GM21381 (cell line): ENCODE data around the gene RTKN2.
A peak's percentile ranks its signal among the peaks of the same experiment; 100 is the strongest.
"Not testable (repeated sequence)": the region's sequence is repeated elsewhere in the genome, so short reads cannot be mapped to it uniquely, and the experiment has no call there.

Experiments used
- ATAC-seq: cut with Tn5 transposase; IDR thresholded peaks from one replicate; pipeline ENCODE4 v1.9.1; 2021; ENCODE audit warnings: mild to moderate bottlenecking, moderate library complexity; ENCODE audit not compliant: unreplicated experiment

The RTKN2 gene, protein sequence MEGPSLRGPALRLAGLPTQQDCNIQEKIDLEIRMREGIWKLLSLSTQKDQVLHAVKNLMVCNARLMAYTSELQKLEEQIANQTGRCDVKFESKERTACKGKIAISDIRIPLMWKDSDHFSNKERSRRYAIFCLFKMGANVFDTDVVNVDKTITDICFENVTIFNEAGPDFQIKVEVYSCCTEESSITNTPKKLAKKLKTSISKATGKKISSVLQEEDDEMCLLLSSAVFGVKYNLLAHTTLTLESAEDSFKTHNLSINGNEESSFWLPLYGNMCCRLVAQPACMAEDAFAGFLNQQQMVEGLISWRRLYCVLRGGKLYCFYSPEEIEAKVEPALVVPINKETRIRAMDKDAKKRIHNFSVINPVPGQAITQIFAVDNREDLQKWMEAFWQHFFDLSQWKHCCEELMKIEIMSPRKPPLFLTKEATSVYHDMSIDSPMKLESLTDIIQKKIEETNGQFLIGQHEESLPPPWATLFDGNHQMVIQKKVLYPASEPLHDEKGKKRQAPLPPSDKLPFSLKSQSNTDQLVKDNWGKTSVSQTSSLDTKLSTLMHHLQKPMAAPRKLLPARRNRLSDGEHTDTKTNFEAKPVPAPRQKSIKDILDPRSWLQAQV

DNA sequence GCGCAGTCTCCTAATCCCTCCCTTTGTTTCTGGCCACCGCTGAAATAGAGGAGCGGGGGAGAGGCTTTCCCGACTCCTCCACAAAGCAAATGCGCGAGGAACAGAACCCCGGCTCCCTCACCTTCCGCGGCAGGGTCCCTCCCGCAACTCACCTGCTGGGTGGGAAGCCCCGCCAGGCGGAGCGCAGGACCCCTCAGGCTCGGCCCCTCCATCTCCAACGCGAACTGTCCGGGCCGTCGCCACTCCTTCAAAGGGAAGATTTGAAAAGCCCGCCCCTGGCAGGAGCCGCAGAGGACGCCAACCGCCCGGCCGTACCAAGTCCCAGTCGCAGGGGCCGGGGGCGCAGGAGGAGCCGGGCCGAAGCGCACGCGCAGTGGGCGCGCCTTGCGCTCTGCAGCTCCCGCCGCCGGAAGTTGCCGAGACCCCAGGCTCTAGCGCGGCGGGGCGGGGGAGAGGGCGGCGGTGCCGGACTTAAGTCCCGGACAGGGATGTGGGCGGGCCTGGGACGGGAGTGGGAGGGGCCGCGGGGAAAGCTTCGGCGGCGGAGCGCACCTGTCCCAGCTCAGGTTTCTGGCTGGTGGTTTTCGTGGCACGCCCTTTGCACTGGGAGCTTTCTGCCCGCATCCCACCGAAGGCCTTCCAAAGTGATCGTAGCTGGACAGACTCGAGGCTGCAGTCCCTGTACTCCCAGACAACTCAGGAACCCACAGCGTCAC is at the start of gene RTKN2:
TSS of gene RTKN2 (minus strand) at position 446 of the 716 bp plus-strand sequence. CDS start at position 212, 234 bp downstream.
- peak; percentile 75 for ATAC-seq

GRCh38 chr10:62317257-62317656 is 48.6 kb upstream of the RTKN2 start:
- ATAC-seq, result no peak

- no peak for ATAC-seq
Measured at GRCh38 chr10:62309254-62309653, 40.6 kb upstream of the RTKN2 start.

- no peak for ATAC-seq
Measured at GRCh38 chr10:62308101-62308500, 39.5 kb upstream of the RTKN2 start.

DNA sequence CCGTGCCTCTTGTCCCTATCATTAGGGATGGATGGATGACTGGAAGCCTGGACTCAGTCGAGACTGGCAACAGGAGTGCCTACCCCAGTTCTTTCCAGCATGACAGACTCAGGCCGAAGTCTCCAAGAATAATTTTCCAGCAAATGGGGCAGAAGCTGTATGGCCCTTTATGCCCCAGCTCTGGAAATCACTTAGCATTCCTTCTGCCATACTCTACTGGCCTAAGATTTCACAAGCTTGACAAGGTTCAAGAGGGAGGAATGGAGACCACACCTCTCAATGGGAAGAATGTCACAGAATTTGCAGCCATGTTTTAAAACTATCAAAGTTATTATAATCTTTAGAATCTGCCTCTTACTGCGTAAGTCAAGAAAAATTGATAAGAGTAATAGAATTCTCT is 39.0 kb upstream of the RTKN2 start:
- ATAC-seq, result no peak

GRCh38 chr10:62306663-62307062 is 38.0 kb upstream of the RTKN2 start:
- no peak for ATAC-seq

- no peak for ATAC-seq
Measured at GRCh38 chr10:62305813-62306212, 37.2 kb upstream of the RTKN2 start.

DNA sequence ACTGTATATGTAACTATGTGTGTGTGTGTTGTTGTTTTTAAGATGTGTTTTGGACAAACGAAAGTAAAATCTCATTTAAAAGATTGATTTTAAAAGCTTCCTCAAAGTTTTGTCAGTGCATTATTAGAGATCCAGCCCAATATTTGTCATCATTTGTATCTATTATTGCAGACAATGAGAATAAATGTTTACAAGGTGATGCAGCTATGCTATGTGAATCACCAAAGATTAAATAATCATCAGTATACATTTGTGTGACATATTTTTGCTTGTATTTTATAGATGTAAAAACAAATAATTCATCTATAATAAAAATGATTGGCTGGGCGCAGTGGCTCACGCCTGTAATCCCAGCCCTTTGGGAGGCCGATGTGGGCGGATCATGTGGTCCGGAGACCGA is 35.3 kb upstream of the RTKN2 start:
- no peak for ATAC-seq

DNA sequence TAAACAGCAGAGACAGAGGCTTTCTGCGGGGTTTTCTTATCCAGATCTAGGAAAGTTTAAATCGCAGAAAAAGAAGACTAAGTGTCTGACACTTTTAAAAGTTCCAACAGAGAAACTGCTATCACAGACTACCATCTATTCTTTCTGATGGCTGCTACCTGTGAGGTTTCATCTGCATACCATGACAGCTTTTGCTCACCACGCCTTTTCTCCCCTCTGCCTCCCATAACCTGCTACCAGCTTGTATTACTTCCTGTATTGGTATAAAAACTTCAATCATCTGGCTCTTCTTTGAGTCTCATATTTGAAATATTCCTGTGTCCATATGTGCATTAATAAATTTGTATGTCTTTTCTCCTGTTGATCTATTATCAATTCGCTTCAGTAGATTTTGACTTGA is 34.1 kb upstream of the RTKN2 start:
- ATAC-seq, result no peak

DNA sequence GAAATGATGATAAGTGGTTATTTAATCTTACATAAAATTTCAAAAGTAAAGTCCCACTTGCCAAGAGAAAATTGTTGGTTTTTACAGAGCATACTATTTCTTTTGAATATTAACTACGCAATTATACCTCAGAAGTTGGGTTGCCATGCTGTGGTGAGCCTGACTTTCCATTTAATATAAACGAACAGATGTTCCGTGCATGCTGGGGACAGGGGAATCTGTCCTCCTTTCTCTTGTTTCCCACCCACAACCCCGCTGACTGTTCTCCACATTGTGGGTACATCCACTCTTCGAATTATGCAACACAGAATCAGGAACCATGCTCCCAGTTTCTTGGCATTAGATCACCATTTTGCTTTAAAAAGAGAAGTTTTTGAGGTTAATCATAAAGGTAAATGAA is 29.2 kb upstream of the RTKN2 start:
- no peak for ATAC-seq

- ATAC-seq, result no peak
Measured at GRCh38 chr10:62284221-62284620, 15.6 kb upstream of the RTKN2 start.

DNA sequence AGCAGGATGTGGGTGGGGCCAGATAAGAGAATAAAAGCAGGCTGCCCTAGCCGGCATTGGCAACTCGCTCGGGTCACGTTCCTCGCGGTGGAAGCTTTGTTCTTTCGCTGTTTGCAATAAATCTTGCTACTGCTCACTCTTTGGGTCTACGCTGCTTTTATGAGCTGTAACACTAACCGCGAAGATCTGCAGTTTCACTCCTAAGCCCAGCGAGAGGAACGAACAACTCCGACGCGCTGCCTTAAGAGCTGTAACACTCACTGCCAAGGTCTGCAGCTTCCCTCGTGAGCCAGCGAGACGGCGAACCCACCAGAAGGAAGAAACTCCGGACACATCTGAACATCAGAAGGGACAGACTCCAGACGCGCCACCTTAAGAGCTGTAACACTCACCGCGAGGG is 12.7 kb upstream of the RTKN2 start:
- ATAC-seq, result not testable (repeated sequence)

GRCh38 chr10:62280392-62280791 is 11.7 kb upstream of the RTKN2 start:
- ATAC-seq, result not testable (repeated sequence)

DNA sequence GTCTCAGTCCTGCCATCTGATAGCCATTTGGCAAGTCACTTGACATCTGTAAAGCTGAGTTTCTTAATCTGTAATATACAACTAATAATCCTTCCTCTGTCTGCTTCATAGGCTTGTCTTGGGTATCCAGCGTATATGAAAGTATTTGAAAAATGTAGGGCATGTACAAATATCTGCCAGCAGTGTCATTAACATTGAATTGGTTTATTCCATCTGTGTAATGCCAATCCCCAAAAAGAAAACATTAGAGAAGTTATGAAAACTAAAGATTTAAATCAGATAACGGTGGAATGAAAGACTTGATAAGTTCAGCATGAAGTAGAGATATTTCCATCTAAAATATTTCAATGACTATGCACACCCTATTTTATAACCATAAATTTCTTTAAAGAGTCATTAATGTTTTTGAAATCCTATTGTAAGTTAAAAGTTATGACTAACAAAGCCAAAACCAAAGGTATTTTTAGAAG is 9.8 kb upstream of the RTKN2 start:
- ATAC-seq, result no peak

- ATAC-seq, result no peak
Measured at GRCh38 chr10:62277971-62278370, 9.3 kb upstream of the RTKN2 start.

- ATAC-seq, result no peak
Measured at GRCh38 chr10:62270020-62270419, 1.4 kb upstream of the RTKN2 start.

GRCh38 chr10:62268027-62268398 is 631 bp downstream of the RTKN2 start:
- no peak for ATAC-seq

DNA sequence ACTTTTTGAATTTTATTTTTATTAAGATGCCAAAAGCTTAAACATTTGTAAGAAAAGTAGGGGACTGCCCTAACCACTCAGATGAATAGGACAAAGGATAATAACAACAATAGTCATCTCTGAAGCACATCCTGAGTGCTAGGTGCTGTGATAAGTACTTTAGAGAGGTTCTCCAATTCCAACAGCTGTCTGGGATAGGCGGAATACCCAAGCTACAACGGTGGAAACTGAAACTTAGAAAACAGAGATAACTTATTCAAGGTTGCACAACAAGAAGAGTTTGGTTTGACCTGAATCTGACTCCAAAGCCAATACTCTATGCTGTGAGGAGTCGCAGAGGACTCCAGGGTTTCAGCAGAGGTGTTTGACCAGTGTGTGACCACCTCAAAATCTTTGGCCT is 2.0 kb downstream of the RTKN2 start:
- no peak for ATAC-seq

GRCh38 chr10:62266147-62266546 is 2.5 kb downstream of the RTKN2 start:
- no peak for ATAC-seq

DNA sequence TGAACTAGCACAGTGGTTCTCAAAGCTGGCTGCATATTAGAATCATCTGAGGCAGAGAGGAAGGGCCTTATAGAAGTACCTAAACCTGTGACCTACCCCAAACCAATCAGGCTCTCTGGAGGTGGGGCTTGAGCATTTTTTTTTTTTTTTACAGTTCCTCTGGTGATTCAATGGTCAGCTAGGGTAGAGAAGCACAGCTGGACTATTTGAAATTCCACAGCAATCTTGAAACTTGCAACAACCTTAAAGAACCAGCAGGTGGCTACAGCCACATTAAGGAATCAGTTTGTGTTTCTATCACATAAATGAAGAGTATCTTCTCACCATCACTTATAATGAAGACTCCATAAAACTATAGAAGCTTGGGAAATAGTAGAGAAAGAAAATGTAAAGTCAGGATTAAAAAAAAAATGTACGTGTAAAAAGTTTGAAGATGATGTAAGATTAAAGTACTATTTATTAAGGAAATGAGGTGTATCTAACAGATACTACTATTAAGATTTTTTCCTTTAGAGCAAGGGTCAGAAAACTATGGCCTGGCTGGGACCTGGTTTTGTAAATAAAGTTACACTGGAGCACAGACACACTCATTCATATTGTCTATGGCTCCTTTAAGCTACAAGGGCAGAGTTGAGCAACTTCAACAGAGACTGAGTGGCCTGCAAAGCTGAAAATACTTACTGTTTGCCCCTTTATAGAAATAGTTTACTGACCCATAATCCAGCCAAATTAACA is 3.8 kb downstream of the RTKN2 start:
- no peak for ATAC-seq

- no peak for ATAC-seq
Measured at GRCh38 chr10:62264126-62264525, 4.5 kb downstream of the RTKN2 start.
